GM23248 (cell line): ENCODE data around the gene TEX22.

Experiments used
- EZH2 ChIP-seq: fragments of 200-600 bp; sonication (generic); IDR thresholded peaks from 2 replicates; pipeline ENCODE4 v1.6.1; 2018; ENCODE audit warnings: antibody characterized with exemption, mild to moderate bottlenecking; ENCODE audit not compliant: insufficient read depth, poor library complexity, severe bottlenecking
- EZH2phosphoT487 ChIP-seq: fragments of 200-600 bp; sonication (generic); IDR thresholded peaks from 2 replicates; pipeline ENCODE4 v1.6.1; 2018; ENCODE audit warnings: antibody characterized with exemption, moderate library complexity, mild to moderate bottlenecking, low read depth; ENCODE audit not compliant: insufficient read depth

DNA sequence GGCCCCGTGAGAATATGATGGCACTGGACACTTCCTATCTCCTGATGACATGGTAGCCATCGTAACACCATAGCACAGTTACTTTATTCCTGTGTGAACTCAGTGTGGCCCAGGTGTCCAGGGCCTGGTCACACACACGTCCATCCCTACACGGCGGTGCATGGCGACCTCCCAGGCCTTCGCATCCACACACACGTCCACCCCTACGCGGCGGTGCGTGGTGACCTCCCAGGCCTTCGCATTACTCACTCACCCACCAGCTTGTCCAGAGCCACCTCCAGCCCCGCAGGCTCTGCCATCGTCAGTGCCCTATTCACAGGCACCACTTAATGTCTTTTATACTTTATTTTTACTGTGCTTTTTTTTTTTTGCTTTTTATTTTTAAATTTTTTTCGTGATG, 39.4 kb upstream of the TEX22 start:
- TF ChIP-seq EZH2 (no peak), EZH2phosphoT487 (no peak)
